WTC11 (cell line): Measurements from ENCODE around the gene ADAP1.

ENCODE experiments used
- ARID4B ChIP-seq: sonication (generic); formaldehyde crosslinking; IDR thresholded peaks from 2 replicates; pipeline ENCODE4 v1.8.0; 2023; ENCODE audit warnings: missing genetic modification reagents, mild to moderate bottlenecking, borderline replicate concordance
- ATF6 ChIP-seq: sonication (generic); formaldehyde crosslinking; IDR thresholded peaks from 2 replicates; pipeline ENCODE4 v1.8.1; 2023; ENCODE audit warnings: mild to moderate bottlenecking, missing genetic modification reagents
- CREB1 ChIP-seq: sonication (generic); formaldehyde crosslinking; IDR thresholded peaks from 2 replicates; pipeline ENCODE4 v1.8.0; 2023; ENCODE audit warnings: mild to moderate bottlenecking, missing genetic modification reagents
- CTCF ChIP-seq: fragments of 200-600 bp; IDR thresholded peaks from 2 replicates; pipeline ENCODE4 v1.8.0; 2022; ENCODE audit warnings: antibody characterized with exemption
- FOXP1 ChIP-seq: sonication (generic); formaldehyde crosslinking; IDR thresholded peaks from 2 replicates; pipeline ENCODE4 v1.8.0; 2022; ENCODE audit warnings: missing genetic modification reagents, mild to moderate bottlenecking, moderate library complexity, borderline replicate concordance
- IRF1 ChIP-seq: sonication (generic); formaldehyde crosslinking; IDR thresholded peaks from 2 replicates; pipeline ENCODE4 v1.8.0; 2023; ENCODE audit warnings: missing genetic modification reagents
- KAT7 ChIP-seq: sonication (generic); formaldehyde crosslinking; IDR thresholded peaks from 2 replicates; pipeline ENCODE4 v1.8.1; 2023; ENCODE audit warnings: missing genetic modification reagents, mild to moderate bottlenecking, borderline replicate concordance
- NR3C1 ChIP-seq: sonication (generic); formaldehyde crosslinking; conservative IDR thresholded peaks from 2 replicates; pipeline ENCODE4 v1.8.1; 2023; ENCODE audit warnings: low read depth, mild to moderate bottlenecking, missing genetic modification reagents
- RELA ChIP-seq: sonication (generic); formaldehyde crosslinking; IDR thresholded peaks from 2 replicates; pipeline ENCODE4 v1.8.1; 2022; ENCODE audit warnings: missing genetic modification reagents, mild to moderate bottlenecking, borderline replicate concordance
- SP1 ChIP-seq: sonication (generic); formaldehyde crosslinking; conservative IDR thresholded peaks from 2 replicates; pipeline ENCODE4 v1.8.1; 2022; ENCODE audit warnings: missing genetic modification reagents
- USF2 ChIP-seq: sonication (generic); formaldehyde crosslinking; IDR thresholded peaks from 2 replicates; pipeline ENCODE4 v1.8.1; 2023; ENCODE audit warnings: mild to moderate bottlenecking, missing genetic modification reagents, moderate library complexity
- TF ChIP-seq, protein P1 (sequence below): sonication (generic); formaldehyde crosslinking; IDR thresholded peaks from 2 replicates; pipeline ENCODE4 v1.8.0; 2022; ENCODE audit warnings: missing genetic modification reagents

DNA sequence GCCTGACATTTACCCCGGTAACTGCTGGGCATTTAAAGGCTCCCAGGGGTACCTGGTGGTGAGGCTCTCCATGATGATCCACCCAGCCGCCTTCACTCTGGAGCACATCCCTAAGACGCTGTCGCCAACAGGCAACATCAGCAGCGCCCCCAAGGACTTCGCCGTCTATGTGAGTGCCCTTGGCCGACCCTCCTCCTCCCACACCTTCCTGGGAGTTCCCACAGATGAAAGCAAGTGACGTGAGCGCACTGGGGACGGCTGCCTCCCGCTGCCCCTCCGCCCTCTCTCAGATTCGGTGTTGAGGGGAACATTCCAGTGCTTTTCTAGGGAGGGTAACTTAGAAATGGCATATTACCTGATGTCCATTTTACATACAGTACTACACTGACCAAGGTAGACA, 85.1 kb downstream of the ADAP1 start:
- TF ChIP-seq CTCF, result no peak
- TF ChIP-seq CREB1 (CRISPR knock-in tag), result no peak
- no peak for TF ChIP-seq KAT7 (CRISPR knock-in tag)
- no peak for TF ChIP-seq NR3C1 (CRISPR knock-in tag)
- no peak for TF ChIP-seq IRF1 (CRISPR knock-in tag)
- TF ChIP-seq SP1, result no peak
- TF ChIP-seq, protein P1, sequence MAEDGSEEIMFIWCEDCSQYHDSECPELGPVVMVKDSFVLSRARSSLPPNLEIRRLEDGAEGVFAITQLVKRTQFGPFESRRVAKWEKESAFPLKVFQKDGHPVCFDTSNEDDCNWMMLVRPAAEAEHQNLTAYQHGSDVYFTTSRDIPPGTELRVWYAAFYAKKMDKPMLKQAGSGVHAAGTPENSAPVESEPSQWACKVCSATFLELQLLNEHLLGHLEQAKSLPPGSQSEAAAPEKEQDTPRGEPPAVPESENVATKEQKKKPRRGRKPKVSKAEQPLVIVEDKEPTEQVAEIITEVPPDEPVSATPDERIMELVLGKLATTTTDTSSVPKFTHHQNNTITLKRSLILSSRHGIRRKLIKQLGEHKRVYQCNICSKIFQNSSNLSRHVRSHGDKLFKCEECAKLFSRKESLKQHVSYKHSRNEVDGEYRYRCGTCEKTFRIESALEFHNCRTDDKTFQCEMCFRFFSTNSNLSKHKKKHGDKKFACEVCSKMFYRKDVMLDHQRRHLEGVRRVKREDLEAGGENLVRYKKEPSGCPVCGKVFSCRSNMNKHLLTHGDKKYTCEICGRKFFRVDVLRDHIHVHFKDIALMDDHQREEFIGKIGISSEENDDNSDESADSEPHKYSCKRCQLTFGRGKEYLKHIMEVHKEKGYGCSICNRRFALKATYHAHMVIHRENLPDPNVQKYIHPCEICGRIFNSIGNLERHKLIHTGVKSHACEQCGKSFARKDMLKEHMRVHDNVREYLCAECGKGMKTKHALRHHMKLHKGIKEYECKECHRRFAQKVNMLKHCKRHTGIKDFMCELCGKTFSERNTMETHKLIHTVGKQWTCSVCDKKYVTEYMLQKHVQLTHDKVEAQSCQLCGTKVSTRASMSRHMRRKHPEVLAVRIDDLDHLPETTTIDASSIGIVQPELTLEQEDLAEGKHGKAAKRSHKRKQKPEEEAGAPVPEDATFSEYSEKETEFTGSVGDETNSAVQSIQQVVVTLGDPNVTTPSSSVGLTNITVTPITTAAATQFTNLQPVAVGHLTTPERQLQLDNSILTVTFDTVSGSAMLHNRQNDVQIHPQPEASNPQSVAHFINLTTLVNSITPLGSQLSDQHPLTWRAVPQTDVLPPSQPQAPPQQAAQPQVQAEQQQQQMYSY, result no peak
- no peak for TF ChIP-seq USF2 (CRISPR knock-in tag)
- no peak for TF ChIP-seq ATF6 (CRISPR knock-in tag)
- no peak for TF ChIP-seq FOXP1 (CRISPR knock-in tag)
- no peak for TF ChIP-seq RELA (CRISPR knock-in tag)
- no peak for TF ChIP-seq ARID4B (CRISPR knock-in tag)
